Motor neuron (in vitro differentiated cells): Measurements from ENCODE around the gene LRRC8E. TPM values are rescaled to one million over a fixed set of nuclear protein-coding genes. Genes with fewer than 3 reads are reported as not detected.

ENCODE experiments used
- ATAC-seq, 8 experiments: fragments of 200-7000 bp; cut with Tn5 transposase; replicated peaks in 6 of 8; 2 replicates each; pipeline ENCODE4 v1.8.0; 2021; ENCODE audit warnings: mild to moderate bottlenecking in 8 of 8, moderate library complexity in 8 of 8
- H3K27ac ChIP-seq, 2 donors: fragments of 250-450 bp; sonication (Bioruptor Pico); 2 replicates each; pipeline ENCODE4 v1.9.0; 2021; ENCODE audit warnings: antibody characterized with exemption in 2 of 2, mild to moderate bottlenecking in 2 of 2, moderate library complexity in 1 of 2
- H3K4me1 ChIP-seq, 2 donors: fragments of 250-450 bp; sonication (Bioruptor Pico); replicated peaks in 1 of 2; 2 replicates each; pipeline ENCODE4 v1.6.1; 2021; ENCODE audit warnings: antibody characterized with exemption in 2 of 2, mild to moderate bottlenecking in 2 of 2, moderate library complexity in 1 of 2
- H3K4me3 ChIP-seq, 5 donors: fragments of 250-450 bp; sonication (Bioruptor Pico); 2 replicates each; pipeline ENCODE4 v1.9.0; 2021; ENCODE audit warnings: antibody characterized with exemption in 5 of 5, mild to moderate bottlenecking in 5 of 5, moderate library complexity in 4 of 5
- WGBS, 10 experiments: fragments of 450-650 bp; shearing (Covaris generic); methylation state at CpG; one replicate each; pipeline ENCODE4 v1.0.0; 2022; 5-methylcytosine and 5-hydroxymethylcytosine counted together
- in situ Hi-C, 9 experiments: fragments of 400-800 bp; cut with MboI; loops; one replicate each; pipeline ENCODE4 v1.15.0; 2021; ENCODE audit warnings: low sequenced_read_pairs in 9 of 9, low pct_unique_long_range_greater_than_20kb in 2 of 9; ENCODE audit not compliant: unreplicated experiment in 9 of 9
- total RNA-seq, 8 experiments: library from RNA; unstranded; fragments of 300-600 nt; gene quantifications; 2 replicates each; pipeline versions ENCODE4 v1.2.3 to v1.2.4, GENCODE V29; 2022

The LRRC8E gene
- total RNA-seq, 8 experiments from 2014 or later: 0.16 to 3.1 (median 1.4) TPM; not detected in 1

GRCh38 chr19:7904074-7905020 is 16.0 kb downstream of the LRRC8E start:
- in situ Hi-C loops: no loop called here
- Histone ChIP-seq H3K4me3 (peak overlapping the region; percentile 79 to 92 (median 83)), H3K4me1 (peaks cover 15% of the 10 kb centered on the region in 2 donors), H3K27ac (peak overlapping the region; percentile 88 to 91)
- peak in 6 of 8 experiments; percentile 12 to 31 (median 30) for ATAC-seq
- 0 to 81% (median 50%) methylated on average over 1 to 4 of the region's 68 CpGs; no CpG with 5 or more reads in 4 of the 10 experiments for WGBS, 10 experiments

- H3K27ac ChIP-seq: no peak overlapping the region
- in situ Hi-C loops: no loop called here
- no peak for ATAC-seq
- H3K4me1 ChIP-seq: peaks cover 15% of the 10 kb centered on the region in 2 donors
- H3K4me3 ChIP-seq: peak overlapping the region in 1 of 5 donors; percentile 92
- 22 to 100% (median 80%) methylated on average over 1 of the region's 10 CpGs; no CpG with 5 or more reads in 7 of the 10 experiments for WGBS, 10 experiments
Observed at GRCh38 chr19:7905268-7905667, 17.0 kb downstream of the LRRC8E start.

GRCh38 chr19:7905859-7906258 is 17.5 kb downstream of the LRRC8E start:
- H3K27ac ChIP-seq: no peak overlapping the region
- 92 to 100% methylated on average over 1 to 5 of the region's 10 CpGs; no CpG with 5 or more reads in 8 of the 10 experiments for WGBS, 10 experiments
- H3K4me3 ChIP-seq: no peak overlapping the region
- no peak for ATAC-seq
- in situ Hi-C loops: no loop called here
- peaks cover 15% of the 10 kb centered on the region in 2 donors for H3K4me1 ChIP-seq

- Histone ChIP-seq H3K4me1 (peaks cover 15% of the 10 kb centered on the region in 2 donors), H3K27ac (no peak overlapping the region), H3K4me3 (no peak overlapping the region)
- no peak for ATAC-seq
- 83 to 100% (median 92%) methylated on average over 1 to 8 of the region's 19 CpGs; no CpG with 5 or more reads in 1 of the 10 experiments for WGBS, 10 experiments
- in situ Hi-C loops: no loop called here
Observed at GRCh38 chr19:7907122-7907521, 18.8 kb downstream of the LRRC8E start.

GRCh38 chr19:7907544-7907943 is 19.2 kb downstream of the LRRC8E start:
- in situ Hi-C loops: no loop called here
- WGBS, 10 experiments: 92% methylated on average over 6 of the region's 11 CpGs; no CpG with 5 or more reads in 9 of the 10 experiments
- Histone ChIP-seq H3K4me1 (peaks cover 13 to 14% of the 10 kb centered on the region in 2 donors), H3K4me3 (no peak overlapping the region), H3K27ac (no peak overlapping the region)
- ATAC-seq: no peak

GRCh38 chr19:7908078-7908699 is 19.9 kb downstream of the LRRC8E start:
- H3K27ac ChIP-seq: no peak overlapping the region

GRCh38 chr19:7908742-7909461 is 20.6 kb downstream of the LRRC8E start:
- 90% methylated on average over 2 of the region's 19 CpGs; no CpG with 5 or more reads in 9 of the 10 experiments for WGBS, 10 experiments
- in situ Hi-C loops: no loop called here
- H3K27ac ChIP-seq: no peak overlapping the region
- ATAC-seq: no peak
- H3K4me3 ChIP-seq: no peak overlapping the region
- H3K4me1 ChIP-seq: peaks cover 9 to 11% of the 10 kb centered on the region in 2 donors

More at GRCh38 chr19:7908078-7908699, 19.9 kb downstream of the LRRC8E start:
- Histone ChIP-seq H3K4me1 (peaks cover 9 to 11% of the 10 kb centered on the region in 2 donors), H3K4me3 (no peak overlapping the region)
- no peak for ATAC-seq
- 88 to 100% (median 91%) methylated on average over 1 to 7 of the region's 14 CpGs; no CpG with 5 or more reads in 5 of the 10 experiments for WGBS, 10 experiments
- in situ Hi-C loops: no loop called here

GRCh38 chr19:7909471-7910067 is 21.3 kb downstream of the LRRC8E start:
- H3K4me3 ChIP-seq: no peak overlapping the region
- WGBS, 10 experiments: no CpG with 5 or more reads among the region's 21 CpGs
- peaks cover 9 to 10% of the 10 kb centered on the region in 2 donors for H3K4me1 ChIP-seq
- no peak overlapping the region for H3K27ac ChIP-seq
- no peak for ATAC-seq
- in situ Hi-C loops: no loop called here

- WGBS, 10 experiments: 92 to 100% (median 97%) methylated on average over 2 to 5 of the region's 54 CpGs; no CpG with 5 or more reads in 6 of the 10 experiments
- Histone ChIP-seq H3K4me1 (peaks cover 0 to under 1% of the 10 kb centered on the region in 2 donors), H3K27ac (no peak overlapping the region), H3K4me3 (no peak overlapping the region)
- ATAC-seq: no peak
- in situ Hi-C loops: no loop called here
Observed at GRCh38 chr19:7910321-7911161, 22.2 kb downstream of the LRRC8E start.

- in situ Hi-C loops: no loop called here
- 26 to 75% methylated on average over 4 to 7 of the region's 18 CpGs; no CpG with 5 or more reads in 8 of the 10 experiments for WGBS, 10 experiments
- Histone ChIP-seq H3K4me1 (peaks cover 6 to 10% of the 10 kb centered on the region in 2 donors), H3K4me3 (no peak overlapping the region), H3K27ac (no peak overlapping the region)
- ATAC-seq: peak in 3 of 8 experiments; percentile 7 to 64 (median 40)
Observed at GRCh38 chr19:7911508-7912143, 23.3 kb downstream of the LRRC8E start.

GRCh38 chr19:7912144-7912696 is 23.9 kb downstream of the LRRC8E start:
- peaks cover 6 to 15% of the 10 kb centered on the region in 2 donors for H3K4me1 ChIP-seq
- no peak overlapping the region for H3K27ac ChIP-seq
- in situ Hi-C loops: no loop called here
- WGBS, 10 experiments: 80 to 94% methylated on average over 2 to 10 of the region's 31 CpGs; no CpG with 5 or more reads in 8 of the 10 experiments
- H3K4me3 ChIP-seq: no peak overlapping the region
- ATAC-seq: no peak
